Measurements from ENCODE around the gene RUSC1.

DNA sequence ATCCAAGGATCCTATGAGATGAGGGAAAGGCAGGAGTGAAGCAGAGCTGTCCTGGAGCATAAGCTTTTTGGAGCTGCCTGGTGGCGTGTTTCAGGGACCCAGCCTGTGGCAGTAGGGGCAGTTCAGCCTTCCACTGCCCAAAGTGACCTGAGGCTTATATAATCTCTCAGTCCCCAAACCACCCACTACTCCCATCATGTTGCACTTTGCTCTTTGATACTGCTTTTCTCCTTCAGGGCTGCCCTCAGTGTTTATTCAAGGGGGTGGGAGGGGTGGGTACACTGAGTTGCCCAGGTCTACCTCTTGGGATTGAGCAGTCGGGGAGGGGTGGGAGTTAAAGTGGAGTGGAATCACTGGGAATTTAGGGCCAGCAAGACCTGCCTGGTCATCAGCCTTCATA lies 34.1 kb upstream of the RUSC1 start:
- no peak for TF ChIP-seq POLR2AphosphoS5 (IDR thresholded peaks at IDR 0.05; ENCODE audit: borderline replicate concordance, low read depth, low read length)
- TF ChIP-seq EZH2 (IDR thresholded peaks at IDR 0.05) = no peak
- no peak for TF ChIP-seq FOXP2 (optimal IDR thresholded peaks at IDR 0.05; ENCODE audit: control extremely low read depth, extremely low read length, insufficient read depth)

Data from SK-N-MC (cell line).